H1 (cell line): ENCODE measurements around the gene CAMTA1.

Experiments
- CTCF ChIP-seq, 3 experiments: IDR thresholded peaks; 1 replicate in 2 of 3; 2 replicates in 1 of 3; pipeline versions ENCODE4 v1.5.1 to v1.6.1; 2011; ENCODE audit warnings: low read length in 3 of 3, mild to moderate bottlenecking in 3 of 3, inconsistent platforms in 2 of 3, low read depth in 1 of 3, moderate library complexity in 1 of 3; ENCODE audit not compliant: insufficient read depth in 1 of 3; ENCODE audit errors: control extremely low read depth in 1 of 3
- EP300 ChIP-seq, 2 experiments: IDR thresholded peaks; 1 replicate in 1 of 2; 2 replicates in 1 of 2; pipeline ENCODE4 v1.6.1; 2011 to 2012; ENCODE audit warnings: low read depth in 2 of 2, low read length in 2 of 2, mild to moderate bottlenecking in 2 of 2, borderline replicate concordance in 1 of 2, inconsistent platforms in 1 of 2, moderate library complexity in 1 of 2
- EZH2 ChIP-seq: fragments of 200-600 bp; sonication (generic); IDR thresholded peaks from 2 replicates; pipeline ENCODE4 v1.7.1; 2012; ENCODE audit warnings: low read depth, mild to moderate bottlenecking, moderate library complexity, low read length, inconsistent platforms; ENCODE audit not compliant: severe bottlenecking
- FOSL1 ChIP-seq: IDR thresholded peaks from 2 replicates; pipeline ENCODE4 v1.6.1; 2011; ENCODE audit warnings: mild to moderate bottlenecking, low read depth, low read length, moderate library complexity; ENCODE audit not compliant: insufficient read depth
- GTF2F1 ChIP-seq: IDR thresholded peaks from 2 replicates; pipeline ENCODE4 v1.6.1; 2012; ENCODE audit warnings: low read depth, low read length, improper control_type of control experiment, borderline replicate concordance
- JUND ChIP-seq: IDR thresholded peaks from 2 replicates; pipeline ENCODE4 v1.6.1; 2011; ENCODE audit warnings: mild to moderate bottlenecking, improper control_type of control experiment, low read length
- MAX ChIP-seq: IDR thresholded peaks from 2 replicates; pipeline ENCODE4 v1.6.1; 2012; ENCODE audit warnings: inconsistent platforms
- POLR2A ChIP-seq, 2 experiments: IDR thresholded peaks; 1 replicate in 1 of 2; 2 replicates in 1 of 2; pipeline ENCODE4 v1.6.1; 2011; ENCODE audit warnings: low read depth in 2 of 2, low read length in 2 of 2, mild to moderate bottlenecking in 2 of 2; ENCODE audit errors: control extremely low read depth in 1 of 2
- POLR2AphosphoS5 ChIP-seq: IDR thresholded peaks from 2 replicates; pipeline ENCODE4 v1.6.1; 2011; ENCODE audit warnings: low read depth, low read length
- RFX5 ChIP-seq: IDR thresholded peaks from 2 replicates; pipeline ENCODE4 v1.6.1; 2011; ENCODE audit warnings: low read depth, low read length, improper control_type of control experiment, borderline replicate concordance
- RXRA ChIP-seq: IDR thresholded peaks from 2 replicates; pipeline ENCODE4 v1.6.1; 2011; ENCODE audit warnings: low read depth, mild to moderate bottlenecking, low read length, moderate library complexity; ENCODE audit not compliant: insufficient read depth
- SIX5 ChIP-seq: IDR thresholded peaks from 2 replicates; pipeline ENCODE4 v1.6.1; 2011; ENCODE audit warnings: mild to moderate bottlenecking, low read depth, low read length
- TAF1 ChIP-seq: IDR thresholded peaks from 2 replicates; pipeline ENCODE4 v1.6.1; 2011; ENCODE audit warnings: mild to moderate bottlenecking, low read depth, low read length
- TEAD4 ChIP-seq: IDR thresholded peaks from 2 replicates; pipeline ENCODE4 v1.6.1; 2012; ENCODE audit warnings: low read depth, low read length, inconsistent platforms, mixed read lengths

- TF ChIP-seq EZH2 = no peak
- TF ChIP-seq JUND = no peak
- TF ChIP-seq CTCF (IDR thresholded peaks at IDR 0.05; ENCODE audit: control extremely low read depth in 1 of 3, insufficient read depth in 1 of 3, low read depth in 1 of 3, low read length in 3 of 3) = no peak
- no peak for TF ChIP-seq TAF1
- no peak for TF ChIP-seq POLR2AphosphoS5
- TF ChIP-seq RXRA = no peak
- TF ChIP-seq MAX = no peak
- TF ChIP-seq EP300 (IDR thresholded peaks at IDR 0.05; ENCODE audit: borderline replicate concordance in 1 of 2, low read depth in 2 of 2, low read length in 2 of 2) = no peak
- TF ChIP-seq TEAD4 = no peak
- no peak for TF ChIP-seq SIX5
- no peak for TF ChIP-seq POLR2A (IDR thresholded peaks at IDR 0.05; ENCODE audit: control extremely low read depth in 1 of 2, low read depth in 2 of 2, low read length in 2 of 2)
- TF ChIP-seq GTF2F1 = no peak
- TF ChIP-seq RFX5 = no peak
- no peak for TF ChIP-seq FOSL1
Observed at GRCh38 chr1:7454895-7455784, 669.9 kb downstream of the CAMTA1 start.
